Measurements from ENCODE around the gene CALHM3. TPM values are rescaled to one million over a fixed set of nuclear protein-coding genes. Genes with fewer than 3 reads are reported as not detected.
"Not testable (repeated sequence)": the region's sequence is repeated elsewhere in the genome, so short reads cannot be mapped to it uniquely, and the experiment has no call there.

CALHM3 gene, protein sequence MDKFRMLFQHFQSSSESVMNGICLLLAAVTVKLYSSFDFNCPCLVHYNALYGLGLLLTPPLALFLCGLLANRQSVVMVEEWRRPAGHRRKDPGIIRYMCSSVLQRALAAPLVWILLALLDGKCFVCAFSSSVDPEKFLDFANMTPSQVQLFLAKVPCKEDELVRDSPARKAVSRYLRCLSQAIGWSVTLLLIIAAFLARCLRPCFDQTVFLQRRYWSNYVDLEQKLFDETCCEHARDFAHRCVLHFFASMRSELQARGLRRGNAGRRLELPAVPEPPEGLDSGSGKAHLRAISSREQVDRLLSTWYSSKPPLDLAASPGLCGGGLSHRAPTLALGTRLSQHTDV
- total RNA-seq (not detected), polyA plus RNA-seq (ENCODE audit: insufficient read length in 2 of 2) (under 1 TPM in 1 of 2 donors, not detected in 1; 0.09 TPM)
- long read RNA-seq, donor 1: 0 reads
- long read RNA-seq, donor 2: 0 reads
- long read RNA-seq, donor 3: 0 reads
- long read RNA-seq, donor 4: 0 reads

GRCh38 chr10:103479135-103479534 is at the start of gene CALHM3:
Gene CALHM3, minus strand, starts transcription at chr10:103479240. Its CDS starts 208 bp downstream, at chr10:103479032.
- WGBS (ENCODE audit: insufficient coverage): 61% methylated on average over 5 of the region's 7 CpGs
- H3K27me3 ChIP-seq (ENCODE audit: control insufficient read depth, insufficient read depth, low read length): no peaks in the 10 kb centered on the region
- H3K9me3 ChIP-seq (ENCODE audit: control insufficient read depth, insufficient read depth, low read length): no peaks in the 10 kb centered on the region
- H3K4me1 ChIP-seq (ENCODE audit: control insufficient read depth, insufficient read depth, low read length): peaks cover 4% of the 10 kb centered on the region
- DNase-seq (ENCODE audit: low read depth in 4 of 6, low spot score in 6 of 6): no peak
- no peaks in the 10 kb centered on the region for H3K36me3 ChIP-seq (ENCODE audit: control insufficient read depth, insufficient read depth, low read length)
- no peak within 1 kb of the TSS for H3K27ac ChIP-seq (ENCODE audit: low read depth, low read length)
- H3K4me3 ChIP-seq (ENCODE audit: low read depth, low read length): no peak within 1 kb of the TSS

- no peak for DNase-seq (ENCODE audit: low read depth in 4 of 6, low spot score in 6 of 6)
- no peak overlapping the region for H3K4me3 ChIP-seq (ENCODE audit: low read depth, low read length)
- no peaks in the 10 kb centered on the region for H3K36me3 ChIP-seq (ENCODE audit: control insufficient read depth, insufficient read depth, low read length)
- H3K27me3 ChIP-seq (ENCODE audit: control insufficient read depth, insufficient read depth, low read length): no peaks in the 10 kb centered on the region
- H3K4me1 ChIP-seq (ENCODE audit: control insufficient read depth, insufficient read depth, low read length): no peaks in the 10 kb centered on the region
- H3K27ac ChIP-seq (ENCODE audit: low read depth, low read length): no peak overlapping the region
- peaks cover 4% of the 10 kb centered on the region for H3K9me3 ChIP-seq (ENCODE audit: control insufficient read depth, insufficient read depth, low read length)
Measured at GRCh38 chr10:103528549-103528948, 49.5 kb upstream of the CALHM3 start.

- H3K27ac ChIP-seq (ENCODE audit: low read depth, low read length); H3K36me3 ChIP-seq (ENCODE audit: control insufficient read depth, insufficient read depth, low read length); DNase-seq (ENCODE audit: low read depth in 4 of 6, low spot score in 6 of 6); H3K4me3 ChIP-seq (ENCODE audit: low read depth, low read length); H3K27me3 ChIP-seq (ENCODE audit: control insufficient read depth, insufficient read depth, low read length); H3K4me1 ChIP-seq (ENCODE audit: control insufficient read depth, insufficient read depth, low read length); H3K9me3 ChIP-seq (ENCODE audit: control insufficient read depth, insufficient read depth, low read length): not testable (repeated sequence)
- WGBS (ENCODE audit: insufficient coverage): 60% methylated on average over 1 of the region's 2 CpGs
Measured at GRCh38 chr10:103527476-103527875, 48.4 kb upstream of the CALHM3 start.

DNA sequence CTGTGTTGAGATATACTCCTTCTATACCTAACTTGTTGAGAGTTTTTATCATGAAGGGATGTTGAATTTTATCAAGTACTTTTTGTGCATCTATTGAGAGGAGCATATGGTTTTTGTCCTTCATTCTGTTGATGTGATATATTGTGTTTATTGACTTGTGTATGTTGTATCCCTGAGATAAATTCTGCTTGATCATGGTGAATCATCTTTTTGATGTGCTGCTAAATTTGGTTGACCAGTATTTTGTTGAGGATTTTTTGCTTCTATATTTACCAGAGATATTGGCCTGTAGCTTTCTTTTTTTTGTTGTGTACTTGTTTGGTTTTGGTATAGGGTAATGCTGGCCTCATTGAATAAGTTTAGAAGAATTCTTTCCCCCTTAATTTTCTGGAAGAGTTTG is 46.9 kb upstream of the CALHM3 start:
- Histone ChIP-seq H3K36me3 (ENCODE audit: control insufficient read depth, insufficient read depth, low read length) (no peaks in the 10 kb centered on the region), H3K27me3 (ENCODE audit: control insufficient read depth, insufficient read depth, low read length) (no peaks in the 10 kb centered on the region), H3K4me3 (ENCODE audit: low read depth, low read length) (no peak overlapping the region), H3K9me3 (ENCODE audit: control insufficient read depth, insufficient read depth, low read length) (peaks cover 4% of the 10 kb centered on the region), H3K4me1 (ENCODE audit: control insufficient read depth, insufficient read depth, low read length) (no peaks in the 10 kb centered on the region), H3K27ac (ENCODE audit: low read depth, low read length) (no peak overlapping the region)
- DNase-seq (ENCODE audit: low read depth in 4 of 6, low spot score in 6 of 6): no peak

DNA sequence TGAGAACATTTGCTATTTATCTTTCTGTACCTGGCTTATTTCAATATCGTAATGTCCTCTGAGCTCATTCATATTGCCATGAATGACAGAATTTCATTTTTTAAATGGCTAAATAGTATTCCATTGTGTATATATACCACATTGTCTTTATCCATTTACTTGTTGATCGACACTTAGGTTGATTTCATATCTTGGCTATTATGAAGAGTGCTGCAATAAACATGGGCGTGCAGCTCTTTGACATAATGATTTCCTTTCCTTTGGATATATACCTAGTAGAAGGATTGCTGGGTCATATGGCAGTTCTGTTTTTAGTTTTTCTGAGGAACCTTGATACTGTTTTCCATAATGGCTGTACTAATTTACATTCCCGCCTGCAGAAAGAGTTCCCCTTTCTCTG is 44.6 kb upstream of the CALHM3 start:
- WGBS (ENCODE audit: insufficient coverage): 100% methylated on average over 1 of the region's 4 CpGs
- DNase-seq (ENCODE audit: low read depth in 4 of 6, low spot score in 6 of 6): no peak
- Histone ChIP-seq H3K36me3 (ENCODE audit: control insufficient read depth, insufficient read depth, low read length) (no peaks in the 10 kb centered on the region), H3K9me3 (ENCODE audit: control insufficient read depth, insufficient read depth, low read length) (no peaks in the 10 kb centered on the region), H3K4me3 (ENCODE audit: low read depth, low read length) (no peak overlapping the region), H3K27ac (ENCODE audit: low read depth, low read length) (no peak overlapping the region), H3K4me1 (ENCODE audit: control insufficient read depth, insufficient read depth, low read length) (no peaks in the 10 kb centered on the region), H3K27me3 (ENCODE audit: control insufficient read depth, insufficient read depth, low read length) (no peaks in the 10 kb centered on the region)

- not testable (repeated sequence) for H3K4me3 ChIP-seq (ENCODE audit: low read depth, low read length); H3K9me3 ChIP-seq (ENCODE audit: control insufficient read depth, insufficient read depth, low read length); H3K36me3 ChIP-seq (ENCODE audit: control insufficient read depth, insufficient read depth, low read length); DNase-seq (ENCODE audit: low read depth in 4 of 6, low spot score in 6 of 6); H3K27me3 ChIP-seq (ENCODE audit: control insufficient read depth, insufficient read depth, low read length); H3K4me1 ChIP-seq (ENCODE audit: control insufficient read depth, insufficient read depth, low read length); H3K27ac ChIP-seq (ENCODE audit: low read depth, low read length)
- WGBS (ENCODE audit: insufficient coverage): 84% methylated on average over 5 of the region's 7 CpGs
Measured at GRCh38 chr10:103522006-103522405, 43.0 kb upstream of the CALHM3 start.

GRCh38 chr10:103519798-103520197 is 40.8 kb upstream of the CALHM3 start:
- Histone ChIP-seq H3K4me1 (ENCODE audit: control insufficient read depth, insufficient read depth, low read length) (no peaks in the 10 kb centered on the region), H3K9me3 (ENCODE audit: control insufficient read depth, insufficient read depth, low read length) (no peaks in the 10 kb centered on the region), H3K27ac (ENCODE audit: low read depth, low read length) (no peak overlapping the region), H3K27me3 (ENCODE audit: control insufficient read depth, insufficient read depth, low read length) (no peaks in the 10 kb centered on the region), H3K36me3 (ENCODE audit: control insufficient read depth, insufficient read depth, low read length) (no peaks in the 10 kb centered on the region), H3K4me3 (ENCODE audit: low read depth, low read length) (no peak overlapping the region)
- WGBS (ENCODE audit: insufficient coverage): 63% methylated on average over 3 of the region's 4 CpGs
- DNase-seq (ENCODE audit: low read depth in 4 of 6, low spot score in 6 of 6): no peak

GRCh38 chr10:103517234-103518085 is 38.4 kb upstream of the CALHM3 start:
- H3K36me3 ChIP-seq (ENCODE audit: control insufficient read depth, insufficient read depth, low read length): no peaks in the 10 kb centered on the region
- H3K27me3 ChIP-seq (ENCODE audit: control insufficient read depth, insufficient read depth, low read length): no peaks in the 10 kb centered on the region
- H3K9me3 ChIP-seq (ENCODE audit: control insufficient read depth, insufficient read depth, low read length): no peaks in the 10 kb centered on the region
- 100% methylated on average over 4 of the region's 5 CpGs for whole genome bisulfite sequencing (ENCODE audit: insufficient coverage)
- H3K27ac ChIP-seq (ENCODE audit: low read depth, low read length): no peak overlapping the region
- no peak overlapping the region for H3K4me3 ChIP-seq (ENCODE audit: low read depth, low read length)
- DNase-seq (ENCODE audit: low read depth in 4 of 6, low spot score in 6 of 6): no peak
- no peaks in the 10 kb centered on the region for H3K4me1 ChIP-seq (ENCODE audit: control insufficient read depth, insufficient read depth, low read length)

GRCh38 chr10:103514244-103514643 is 35.2 kb upstream of the CALHM3 start:
- 92% methylated on average over 4 of the region's 5 CpGs for WGBS (ENCODE audit: insufficient coverage)
- no peaks in the 10 kb centered on the region for H3K9me3 ChIP-seq (ENCODE audit: control insufficient read depth, insufficient read depth, low read length)
- no peaks in the 10 kb centered on the region for H3K36me3 ChIP-seq (ENCODE audit: control insufficient read depth, insufficient read depth, low read length)
- no peak overlapping the region for H3K27ac ChIP-seq (ENCODE audit: low read depth, low read length)
- no peak for DNase-seq (ENCODE audit: low read depth in 4 of 6, low spot score in 6 of 6)
- no peaks in the 10 kb centered on the region for H3K4me1 ChIP-seq (ENCODE audit: control insufficient read depth, insufficient read depth, low read length)
- H3K4me3 ChIP-seq (ENCODE audit: low read depth, low read length): no peak overlapping the region
- H3K27me3 ChIP-seq (ENCODE audit: control insufficient read depth, insufficient read depth, low read length): no peaks in the 10 kb centered on the region
